H1 (cell line): ENCODE data around the gene TMEM106A.

Experiments used
- CTCF ChIP-seq, 3 experiments: IDR thresholded peaks; 1 replicate in 2 of 3; 2 replicates in 1 of 3; pipeline versions ENCODE4 v1.5.1 to v1.6.1; 2011; ENCODE audit warnings: low read length in 3 of 3, mild to moderate bottlenecking in 3 of 3, inconsistent platforms in 2 of 3, low read depth in 1 of 3, moderate library complexity in 1 of 3; ENCODE audit not compliant: insufficient read depth in 1 of 3; ENCODE audit errors: control extremely low read depth in 1 of 3
- GTF2F1 ChIP-seq: IDR thresholded peaks from 2 replicates; pipeline ENCODE4 v1.6.1; 2012; ENCODE audit warnings: low read depth, low read length, improper control_type of control experiment, borderline replicate concordance
- MAFK ChIP-seq: IDR thresholded peaks from 2 replicates; pipeline ENCODE4 v1.6.1; 2012; ENCODE audit warnings: low read depth, mild to moderate bottlenecking, improper control_type of control experiment, low read length
- POLR2A ChIP-seq, 2 experiments: IDR thresholded peaks; 1 replicate in 1 of 2; 2 replicates in 1 of 2; pipeline ENCODE4 v1.6.1; 2011; ENCODE audit warnings: low read depth in 2 of 2, low read length in 2 of 2, mild to moderate bottlenecking in 2 of 2; ENCODE audit errors: control extremely low read depth in 1 of 2
- TBP ChIP-seq: IDR thresholded peaks from 2 replicates; pipeline ENCODE4 v1.6.1; 2011; ENCODE audit warnings: low read depth, low read length, improper control_type of control experiment

GRCh38 chr17:43215341-43215740 lies 3.7 kb downstream of the TMEM106A start:
- TF ChIP-seq CTCF (IDR thresholded peaks at IDR 0.05; ENCODE audit: control extremely low read depth in 1 of 3, insufficient read depth in 1 of 3, low read depth in 1 of 3, low read length in 3 of 3): no peak
- TF ChIP-seq POLR2A (IDR thresholded peaks at IDR 0.05; ENCODE audit: control extremely low read depth in 1 of 2, low read depth in 2 of 2, low read length in 2 of 2): no peak
- TF ChIP-seq MAFK: no peak
- no peak for TF ChIP-seq GTF2F1
- TF ChIP-seq TBP: no peak
